ENCODE data around the gene UNC50. TPM values are rescaled to one million over a fixed set of nuclear protein-coding genes. Genes with fewer than 3 reads are reported as not detected.

Gene UNC50
- total RNA-seq, 2 donors from 2014 or later: 35.2 to 40.6 TPM

DNA sequence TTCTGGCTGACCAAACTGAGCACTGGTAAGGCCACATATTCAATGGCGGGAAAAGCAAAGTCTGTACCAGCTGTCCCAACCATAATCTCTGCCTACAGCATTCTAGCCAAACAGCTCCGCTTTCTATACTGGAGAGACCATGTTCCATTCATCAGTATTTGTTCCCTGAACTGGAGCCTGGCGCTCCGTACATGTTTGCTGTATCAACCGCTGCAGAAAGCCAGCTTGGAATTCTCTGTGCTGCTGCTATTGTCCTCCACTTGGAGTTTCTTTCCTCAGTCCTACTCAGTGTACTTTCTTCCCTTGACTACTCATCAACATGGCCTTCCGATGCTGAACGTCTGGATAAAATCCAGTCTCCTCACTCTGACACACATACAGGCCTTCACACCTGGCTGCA lies 2.0 kb upstream of the UNC50 start:
- no peak for DNase-seq

DNA sequence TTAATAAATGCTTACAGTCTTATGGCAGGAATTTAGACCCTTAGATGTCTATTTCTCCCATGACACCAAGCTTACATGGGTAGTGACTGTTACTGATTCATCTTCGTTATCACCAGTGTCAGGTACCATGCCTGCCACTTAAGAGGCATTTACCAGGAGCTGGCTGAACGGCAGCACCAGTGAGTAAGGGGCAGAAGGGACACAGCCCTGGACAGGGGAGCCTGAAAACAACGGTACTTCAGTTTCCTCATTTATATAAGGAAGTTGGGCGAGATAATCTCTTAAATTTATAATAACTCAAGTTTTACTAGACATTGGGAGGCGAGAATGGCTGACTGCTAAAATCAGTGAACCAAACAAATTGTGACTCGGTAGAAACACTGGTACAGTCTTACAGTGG lies 1.3 kb upstream of the UNC50 start:
- Mint-ChIP-seq H3K4me1 (ENCODE audit: low read depth) (peaks cover 62% of the 10 kb centered on the region), H3K9me3 (no peaks in the 10 kb centered on the region), H3K36me3 (ENCODE audit: insufficient read depth in 2 of 2) (peaks cover 8 to 15% of the 10 kb centered on the region in 2 donors), H3K4me3 (peak overlapping the region; percentile 88 to 96), H3K27me3 (ENCODE audit: low read depth) (no peaks in the 10 kb centered on the region), H3K27ac (peak overlapping the region; percentile 86)
- DNase-seq (no peak), ATAC-seq (replicated peaks in 1 of 2) (no peak)

More for the DNA sequence above, 2.0 kb upstream of the UNC50 start:
- peaks cover 8 to 15% of the 10 kb centered on the region in 2 donors for H3K36me3 Mint-ChIP-seq (ENCODE audit: insufficient read depth in 2 of 2)
- ATAC-seq (replicated peaks in 1 of 2): no peak
- no peaks in the 10 kb centered on the region for H3K9me3 Mint-ChIP-seq
- peak overlapping the region; percentile 86 for H3K27ac Mint-ChIP-seq
- peaks cover 55% of the 10 kb centered on the region for H3K4me1 Mint-ChIP-seq (ENCODE audit: low read depth)
- peak overlapping the region; percentile 88 to 96 for H3K4me3 Mint-ChIP-seq
- no peaks in the 10 kb centered on the region for H3K27me3 Mint-ChIP-seq (ENCODE audit: low read depth)

DNA sequence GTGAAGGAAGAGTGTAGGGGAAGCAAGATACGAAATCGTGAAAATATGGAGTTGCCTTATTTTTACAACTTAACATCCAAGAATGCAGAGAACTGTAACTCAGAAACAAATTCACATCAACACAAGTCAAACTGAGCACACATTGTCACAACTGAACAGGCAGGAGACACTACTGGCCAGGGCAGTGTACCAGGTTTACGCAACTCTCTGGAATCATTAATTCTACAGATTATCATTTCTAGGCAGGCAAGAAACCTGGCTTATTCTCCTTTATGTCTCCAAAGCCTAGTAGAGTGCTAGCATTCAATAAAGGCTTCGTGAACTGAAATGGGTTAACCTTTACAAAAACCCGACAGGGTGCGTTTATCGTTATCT lies 661 bp upstream of the UNC50 start:
- peak overlapping the region; percentile 86 for H3K27ac Mint-ChIP-seq
- ATAC-seq (replicated peaks in 1 of 2) (no peak), DNase-seq (no peak)
- peaks cover 63% of the 10 kb centered on the region for H3K4me1 Mint-ChIP-seq (ENCODE audit: low read depth)
- no peaks in the 10 kb centered on the region for H3K27me3 Mint-ChIP-seq (ENCODE audit: low read depth)
- H3K36me3 Mint-ChIP-seq (ENCODE audit: insufficient read depth in 2 of 2): peaks cover 8 to 15% of the 10 kb centered on the region in 2 donors
- no peaks in the 10 kb centered on the region for H3K9me3 Mint-ChIP-seq
- peak overlapping the region; percentile 88 to 96 for H3K4me3 Mint-ChIP-seq

DNA sequence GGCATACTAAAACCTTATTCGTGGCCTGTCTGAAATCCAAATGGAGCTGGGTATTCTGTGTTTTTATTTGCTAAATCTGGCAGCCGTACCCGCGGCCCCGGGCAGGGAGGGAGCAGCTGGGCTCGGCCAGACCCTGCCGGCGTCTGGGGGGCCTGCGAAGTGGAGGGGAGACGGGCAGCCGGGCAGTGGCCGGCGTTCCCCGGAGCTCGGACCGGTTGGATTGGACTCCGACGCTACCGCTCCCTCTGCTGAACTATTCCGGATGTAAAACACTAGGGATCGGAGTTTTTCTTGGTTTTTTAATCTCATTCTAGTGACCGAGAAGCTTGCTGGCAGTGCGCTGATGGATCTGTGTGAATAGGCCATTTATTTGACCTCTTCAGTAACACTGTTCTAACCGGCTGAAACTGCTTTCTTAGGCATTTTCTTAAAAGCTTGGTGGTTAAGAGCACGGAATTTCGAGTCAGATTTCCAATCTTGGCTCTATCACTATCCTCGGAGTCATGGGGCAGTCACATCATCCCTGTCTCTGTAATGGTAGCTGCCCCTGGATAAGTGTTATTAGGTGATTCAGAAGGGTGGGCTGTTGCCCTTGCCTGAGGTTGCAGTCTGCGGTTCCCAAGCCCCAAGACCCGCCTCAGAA lies 694 bp downstream of the UNC50 start:
- H3K36me3 Mint-ChIP-seq (ENCODE audit: insufficient read depth in 2 of 2): peaks cover 12 to 24% of the 10 kb centered on the region in 2 donors
- H3K9me3 Mint-ChIP-seq: no peaks in the 10 kb centered on the region
- peaks cover 74% of the 10 kb centered on the region for H3K4me1 Mint-ChIP-seq (ENCODE audit: low read depth)
- peak overlapping the region; percentile 88 to 96 for H3K4me3 Mint-ChIP-seq
- peak in 1 of 2 donors; percentile 20 for DNase-seq
- ATAC-seq (replicated peaks in 1 of 2): no peak
- H3K27me3 Mint-ChIP-seq (ENCODE audit: low read depth): no peaks in the 10 kb centered on the region
- H3K27ac Mint-ChIP-seq: peak overlapping the region; percentile 91

DNA sequence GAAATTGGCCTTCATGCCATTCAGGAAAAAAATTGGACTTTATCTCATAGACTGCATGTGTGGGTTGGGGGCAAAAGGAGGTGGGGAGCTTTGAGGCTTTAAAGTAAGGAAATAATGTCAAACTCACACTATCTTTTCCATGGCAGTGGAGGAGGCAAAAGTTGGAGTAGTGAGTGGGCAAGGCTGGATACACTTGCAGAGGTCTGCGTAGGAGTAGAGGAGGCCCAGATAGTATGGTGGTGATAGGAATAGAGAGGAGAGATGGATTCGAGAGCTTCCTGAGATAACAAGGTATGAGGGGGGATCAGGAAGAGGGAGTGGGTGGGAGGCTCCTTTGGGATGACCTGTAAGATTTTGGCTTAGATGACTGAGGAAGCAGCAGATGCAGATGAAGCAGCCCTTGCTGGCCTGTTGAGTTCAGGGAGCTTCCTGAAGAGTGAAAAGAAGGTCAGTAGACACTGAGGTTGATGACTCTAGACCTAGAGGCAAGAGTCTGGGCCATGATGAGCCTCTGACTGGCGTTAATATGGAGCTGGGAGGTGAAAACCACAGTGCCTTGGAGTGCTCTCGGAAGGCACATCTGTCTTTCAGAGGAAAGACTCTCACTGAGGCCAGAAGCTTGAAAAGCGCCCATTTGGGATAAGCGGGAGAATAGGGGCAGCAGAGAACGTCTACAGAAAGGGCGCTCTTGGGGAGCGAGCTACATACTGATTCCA lies 5.8 kb downstream of the UNC50 start:
- peak; percentile 8 to 19 for ATAC-seq (replicated peaks in 1 of 2)
- Mint-ChIP-seq H3K9me3 (no peaks in the 10 kb centered on the region), H3K27ac (peak overlapping the region; percentile 74), H3K27me3 (ENCODE audit: low read depth) (no peaks in the 10 kb centered on the region), H3K4me1 (ENCODE audit: low read depth) (peaks cover 75% of the 10 kb centered on the region), H3K36me3 (ENCODE audit: insufficient read depth in 2 of 2) (peaks cover 22 to 35% of the 10 kb centered on the region in 2 donors), H3K4me3 (no peak overlapping the region)
- no peak for DNase-seq

DNA sequence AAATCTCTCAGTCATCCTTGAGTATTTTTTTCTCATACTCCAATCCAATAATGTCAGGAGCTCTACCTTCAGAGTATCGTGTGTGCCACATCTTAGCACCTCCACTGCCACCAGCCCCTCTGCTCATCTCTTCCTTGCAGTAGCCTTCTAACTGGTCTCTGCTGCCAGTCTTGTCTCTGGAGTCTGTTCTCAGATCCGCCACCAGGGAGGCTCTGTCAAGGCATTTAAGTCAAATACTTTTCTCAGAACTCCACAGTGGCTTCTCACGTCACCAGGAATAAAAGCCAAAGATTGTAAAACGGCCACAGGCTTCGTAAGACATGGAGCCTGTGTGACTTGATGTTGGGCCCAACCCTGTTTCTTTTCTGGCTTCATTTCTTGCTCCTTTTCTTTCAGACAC lies 7.1 kb downstream of the UNC50 start:
- Mint-ChIP-seq H3K27ac (peak overlapping the region; percentile 25), H3K36me3 (ENCODE audit: insufficient read depth in 2 of 2) (peaks cover 19 to 35% of the 10 kb centered on the region in 2 donors), H3K9me3 (no peaks in the 10 kb centered on the region), H3K4me3 (no peak overlapping the region), H3K27me3 (ENCODE audit: low read depth) (no peaks in the 10 kb centered on the region), H3K4me1 (ENCODE audit: low read depth) (peaks cover 74% of the 10 kb centered on the region)
- no peak for DNase-seq
- ATAC-seq (replicated peaks in 1 of 2): peak in 1 of 2 donors; percentile 18

DNA sequence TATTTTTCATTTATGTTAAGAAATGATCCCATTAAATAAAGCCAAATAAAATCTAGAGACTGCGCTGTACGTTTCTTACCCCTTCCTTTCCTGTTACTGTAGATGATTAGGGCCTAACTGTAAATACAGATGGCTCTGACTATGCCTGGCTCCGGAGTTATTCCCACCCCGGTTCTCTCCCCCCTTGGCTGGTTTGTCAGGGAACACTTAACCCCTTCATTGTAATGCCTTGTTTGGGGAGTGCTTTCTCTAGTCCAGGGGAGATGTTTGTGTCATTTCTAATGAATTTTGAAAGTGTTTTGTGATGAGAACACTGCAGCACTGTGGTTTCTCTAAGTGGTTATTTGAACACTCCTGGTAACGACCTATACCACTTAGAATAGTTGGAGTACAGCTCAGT lies 8.8 kb downstream of the UNC50 start:
- peaks cover 72% of the 10 kb centered on the region for H3K4me1 Mint-ChIP-seq (ENCODE audit: low read depth)
- H3K9me3 Mint-ChIP-seq: no peaks in the 10 kb centered on the region
- H3K27me3 Mint-ChIP-seq (ENCODE audit: low read depth): no peaks in the 10 kb centered on the region
- ATAC-seq (replicated peaks in 1 of 2) (peak in 1 of 2 donors; percentile 18), DNase-seq (no peak)
- no peak overlapping the region for H3K4me3 Mint-ChIP-seq
- peaks cover 19 to 32% of the 10 kb centered on the region in 2 donors for H3K36me3 Mint-ChIP-seq (ENCODE audit: insufficient read depth in 2 of 2)
- H3K27ac Mint-ChIP-seq: peak overlapping the region; percentile 86

DNA sequence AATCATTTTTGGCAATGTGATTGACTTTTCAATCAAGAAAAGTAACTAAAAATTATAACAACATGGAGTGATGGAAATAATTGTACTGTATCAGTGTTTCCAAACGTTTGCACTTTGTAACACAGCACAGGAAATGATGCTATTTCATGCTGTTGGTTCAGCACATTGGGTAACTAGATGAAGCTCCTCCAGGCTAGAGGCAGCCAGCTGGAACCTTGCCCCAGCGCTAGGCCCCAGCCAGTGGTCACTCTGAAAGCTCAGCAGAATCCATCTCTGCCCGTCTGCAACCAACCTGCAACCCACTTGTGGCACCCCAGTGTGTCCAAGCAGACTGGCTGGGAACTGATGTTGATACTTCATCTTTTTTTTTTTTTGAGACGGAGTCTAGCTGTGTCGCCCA lies 15.3 kb downstream of the UNC50 start:
- no peak overlapping the region for H3K4me3 Mint-ChIP-seq
- H3K27ac Mint-ChIP-seq: peak overlapping the region; percentile 48
- peaks cover 5% of the 10 kb centered on the region in 2 donors for H3K36me3 Mint-ChIP-seq (ENCODE audit: insufficient read depth in 2 of 2)
- no peaks in the 10 kb centered on the region for H3K27me3 Mint-ChIP-seq (ENCODE audit: low read depth)
- peaks cover 46% of the 10 kb centered on the region for H3K4me1 Mint-ChIP-seq (ENCODE audit: low read depth)
- ATAC-seq (replicated peaks in 1 of 2) (peak in 1 of 2 donors; percentile 33), DNase-seq (no peak)
- H3K9me3 Mint-ChIP-seq: no peaks in the 10 kb centered on the region

DNA sequence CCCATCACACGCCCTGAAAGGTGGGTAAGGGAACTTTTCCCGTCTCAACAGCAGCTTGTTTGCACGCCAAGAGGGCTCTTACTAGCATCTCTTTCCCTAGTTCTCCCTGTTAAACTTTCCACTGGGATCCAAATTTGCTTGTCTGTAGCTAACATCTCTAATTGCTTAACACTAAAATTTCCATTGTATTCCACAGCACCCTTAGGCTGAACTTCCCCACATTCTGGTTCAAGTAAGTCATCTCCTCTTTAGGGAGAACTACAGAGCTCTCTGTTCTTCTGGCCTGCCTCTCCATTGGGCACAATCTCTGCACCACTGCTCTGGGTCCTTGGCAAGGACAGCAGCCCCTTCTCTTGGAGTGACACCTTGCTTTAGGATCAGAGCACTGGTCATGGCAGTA lies 24.0 kb downstream of the UNC50 start:
- Mint-ChIP-seq H3K4me1 (ENCODE audit: low read depth) (peaks cover 42% of the 10 kb centered on the region), H3K36me3 (ENCODE audit: insufficient read depth in 2 of 2) (peaks cover 6 to 34% of the 10 kb centered on the region in 2 donors), H3K27ac (no peak overlapping the region), H3K27me3 (ENCODE audit: low read depth) (no peaks in the 10 kb centered on the region), H3K9me3 (no peaks in the 10 kb centered on the region), H3K4me3 (no peak overlapping the region)
- DNase-seq (no peak), ATAC-seq (replicated peaks in 1 of 2) (no peak)

DNA sequence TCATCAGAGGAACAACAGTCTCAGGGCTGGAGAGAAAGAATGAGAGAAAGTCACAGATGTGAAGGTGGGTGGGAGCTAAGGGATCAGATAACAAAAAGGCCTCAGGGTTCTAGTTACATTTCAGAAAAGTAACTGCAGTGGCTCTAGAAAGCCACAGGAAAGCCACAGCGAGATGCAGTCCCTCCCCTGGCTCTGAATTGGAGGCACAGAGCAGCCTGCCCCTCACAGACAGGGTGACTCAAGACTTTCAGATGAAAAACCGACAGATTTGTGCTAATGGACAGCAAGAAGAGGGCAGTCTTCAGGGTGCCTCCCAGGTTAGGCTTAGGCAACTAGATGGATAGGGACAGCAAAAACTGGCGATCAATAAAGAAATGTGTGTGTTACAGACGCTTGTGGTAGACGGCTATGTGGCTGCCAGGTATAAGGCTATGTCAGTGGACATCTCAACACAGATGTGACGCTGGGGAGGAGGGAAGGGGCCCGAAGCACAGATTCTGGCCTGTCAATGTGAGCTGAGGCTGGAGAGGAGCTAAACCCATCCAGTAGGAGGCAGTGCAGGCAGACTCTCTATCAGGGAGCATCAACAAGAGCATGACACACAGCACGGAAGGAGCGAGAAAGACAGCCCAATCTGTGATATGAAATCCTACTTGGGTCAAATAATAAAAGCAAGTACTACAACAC lies 26.2 kb downstream of the UNC50 start:
- H3K9me3 Mint-ChIP-seq: no peaks in the 10 kb centered on the region
- ATAC-seq (replicated peaks in 1 of 2) (peak; percentile 45 to 59), DNase-seq (peak; percentile 55 to 60)
- no peaks in the 10 kb centered on the region for H3K27me3 Mint-ChIP-seq (ENCODE audit: low read depth)
- peak overlapping the region; percentile 33 to 71 for H3K4me3 Mint-ChIP-seq
- H3K36me3 Mint-ChIP-seq (ENCODE audit: insufficient read depth in 2 of 2): peaks cover 4 to 35% of the 10 kb centered on the region in 2 donors
- H3K27ac Mint-ChIP-seq: peak overlapping the region; percentile 53
- H3K4me1 Mint-ChIP-seq (ENCODE audit: low read depth): peaks cover 49% of the 10 kb centered on the region

DNA sequence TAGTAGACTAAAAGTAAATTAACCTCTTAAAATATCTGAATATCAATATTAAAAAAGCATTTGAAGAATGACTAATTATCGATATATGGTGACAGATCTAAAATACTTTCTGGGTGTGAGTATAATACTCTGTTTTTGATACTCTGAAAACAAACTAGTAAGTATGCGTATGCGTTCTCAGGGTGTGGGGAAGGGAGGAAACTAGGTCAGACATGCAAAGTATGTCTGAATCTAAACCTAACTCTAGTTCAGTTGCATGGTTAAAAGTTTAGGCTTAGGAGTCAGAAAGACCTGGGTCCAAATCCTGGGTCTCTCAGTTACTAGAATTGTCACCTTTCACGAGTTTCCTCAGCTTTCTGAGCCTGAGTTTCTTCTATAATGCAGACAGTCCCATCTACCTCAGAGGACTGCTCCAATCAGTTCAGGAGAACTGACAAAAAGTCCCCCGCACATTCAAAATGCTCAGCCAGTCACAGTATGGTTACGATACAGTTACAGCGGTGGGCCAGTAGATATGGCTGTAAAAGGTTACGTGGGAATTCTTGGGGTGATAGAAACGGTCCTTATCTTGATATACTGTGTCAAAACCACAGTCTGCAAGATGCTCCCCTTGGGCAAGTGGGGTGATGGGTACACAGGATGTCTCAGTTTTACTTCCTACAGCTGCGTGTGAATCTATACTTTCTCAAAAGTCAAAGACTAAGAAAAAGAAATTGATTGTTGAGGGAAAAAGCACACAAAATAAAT lies 29.2 kb downstream of the UNC50 start:
- ATAC-seq (replicated peaks in 1 of 2) (peak; percentile 88 to 89), DNase-seq (peak; percentile 57 to 64)
- Mint-ChIP-seq H3K36me3 (ENCODE audit: insufficient read depth in 2 of 2) (peaks cover 7 to 44% of the 10 kb centered on the region in 2 donors), H3K9me3 (no peaks in the 10 kb centered on the region), H3K4me3 (peak overlapping the region; percentile 55), H3K27ac (peak overlapping the region; percentile 93), H3K4me1 (ENCODE audit: low read depth) (peaks cover 50% of the 10 kb centered on the region), H3K27me3 (ENCODE audit: low read depth) (no peaks in the 10 kb centered on the region)

DNA sequence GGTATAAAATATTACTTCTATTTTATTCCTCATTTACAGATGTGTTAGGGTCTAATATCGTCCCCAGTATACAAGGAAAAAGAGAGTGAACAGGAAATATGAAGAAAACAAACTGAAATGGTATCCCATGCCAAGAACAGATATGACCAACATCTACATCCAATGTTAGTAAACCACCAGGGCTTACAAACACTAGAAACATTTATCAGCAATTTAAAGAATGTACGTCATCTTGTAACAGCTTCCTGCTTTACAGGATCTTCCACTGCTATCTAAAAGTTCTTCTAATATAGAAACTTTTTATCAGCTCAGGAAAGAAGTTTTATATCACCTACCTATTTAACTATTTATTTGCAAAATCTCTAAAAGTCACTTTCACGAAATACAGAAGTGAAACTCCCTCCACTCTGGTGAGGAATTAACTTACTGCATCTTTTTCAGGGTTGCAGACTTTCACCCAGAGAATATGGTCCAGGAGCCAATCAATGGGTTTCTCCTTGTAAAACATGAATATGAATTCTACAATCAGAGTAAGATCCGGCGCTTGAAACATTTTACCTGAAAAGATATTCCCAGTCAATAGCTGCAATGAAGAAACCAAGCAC lies 35.2 kb downstream of the UNC50 start:
- DNase-seq (no peak), ATAC-seq (replicated peaks in 1 of 2) (no peak)
- Mint-ChIP-seq H3K27ac (peak overlapping the region; percentile 60), H3K4me1 (ENCODE audit: low read depth) (peaks cover 17% of the 10 kb centered on the region), H3K4me3 (no peak overlapping the region), H3K36me3 (ENCODE audit: insufficient read depth in 2 of 2) (peaks cover 5 to 35% of the 10 kb centered on the region in 2 donors), H3K27me3 (ENCODE audit: low read depth) (no peaks in the 10 kb centered on the region), H3K9me3 (no peaks in the 10 kb centered on the region)

Measured in activated T-cell treated with anti-CD3 and anti-CD28 coated beads, Interleukin-2, amount 50 U/mL, for 72 hours (primary cell).